Stomach (tissue), 9 donors: ENCODE data around the gene GRWD1. TPM values are rescaled to one million over a fixed set of nuclear protein-coding genes. Genes with fewer than 3 reads are reported as not detected.

ENCODE experiments used
- DNase-seq, 2 donors: peaks; one replicate each; pipeline versions ENCODE4 v3.0.0 to v3.0.0-alpha.2; 2013 to 2019
- H3K27ac ChIP-seq, 5 donors: fragments of 200-600 bp in 4 of 5; sonication (generic) in 4 of 5; one replicate each; pipeline ENCODE4 v1.5.1; 2013 to 2019; ENCODE audit warnings: mild to moderate bottlenecking in 1 of 5, moderate library complexity in 1 of 5
- H3K27me3 ChIP-seq, 3 donors: fragments of 200-600 bp; sonication (generic); one replicate each; pipeline ENCODE4 v1.5.1; 2017 to 2019; ENCODE audit warnings: mixed run types in 1 of 3
- H3K36me3 ChIP-seq, 4 donors: fragments of 200-600 bp; sonication (generic); 1 replicate in 3 of 4; 2 replicates in 1 of 4; pipeline ENCODE4 v1.5.1; 2016 to 2019
- H3K4me1 ChIP-seq, 4 donors: fragments of 200-600 bp; sonication (generic); one replicate each; pipeline ENCODE4 v1.5.1; 2016 to 2019
- H3K4me3 ChIP-seq, 4 donors: fragments of 200-600 bp; sonication (generic) in 3 of 4; one replicate each; pipeline ENCODE4 v1.5.1; 2016 to 2019; ENCODE audit warnings: mild to moderate bottlenecking in 1 of 4
- H3K9me3 ChIP-seq, 4 donors: fragments of 200-600 bp; sonication (generic); one replicate each; pipeline ENCODE4 v1.5.1; 2016 to 2019
- CTCF ChIP-seq, 7 experiments: fragments of 450-650 bp in 4 of 7; fragments of 200-600 bp in 3 of 7; sonication (generic) in 3 of 7; IDR thresholded peaks; one replicate each; pipeline ENCODE4 v1.5.1; 2016 to 2019; ENCODE audit warnings: antibody characterized with exemption in 7 of 7, control low read depth in 2 of 7, mild to moderate bottlenecking in 1 of 7
- EP300 ChIP-seq: sonication (generic); formaldehyde crosslinking; IDR thresholded peaks from one replicate; pipeline ENCODE4 v1.6.1; 2017; ENCODE audit warnings: antibody characterized with exemption
- POLR2A ChIP-seq, 4 donors: fragments of 450-650 bp; IDR thresholded peaks; one replicate each; pipeline ENCODE4 v1.6.1; 2016; ENCODE audit warnings: antibody characterized with exemption in 4 of 4, control low read depth in 2 of 4, mild to moderate bottlenecking in 1 of 4, moderate library complexity in 1 of 4
- POLR2AphosphoS5 ChIP-seq, 3 donors: sonication (generic); formaldehyde crosslinking; IDR thresholded peaks; one replicate each; pipeline ENCODE4 v1.6.1; 2016; ENCODE audit warnings: antibody characterized with exemption in 3 of 3
- WGBS, 5 donors: extraction: QIAGEN DNeasy Blood & Tissue Kit in 3 of 5; methylation state at CpG; one replicate each; pipeline versions ENCODE4 v1.1.5 to v1.1.7; 2013 to 2018; 5-methylcytosine and 5-hydroxymethylcytosine counted together
- intact Hi-C: fragments of 100-400 bp; cut with DNase I; formaldehyde crosslinking; loops from one replicate; pipeline ENCODE4 v1.15.1; 2023; ENCODE audit warnings: low total_unique reads
- polyA plus RNA-seq, 3 donors: library from polyadenylated mRNA; stranded (reverse); fragments of 200-250 nt; gene quantifications; one replicate each; pipeline ENCODE4 v1.2.3, GENCODE V29; 2013
- total RNA-seq, 5 donors: library from RNA; depleted of rRNA; stranded (reverse); fragments of >200 nt; gene quantifications; one replicate each; pipeline versions ENCODE4 v1.1.0 to v1.2.3, GENCODE V29; 2014 to 2016
- donor health status: healthy with polysubstance abuse.
- donor health status: Bipolar disorder and iron deficiency.
- donor health status: healthy.

GRWD1 gene
- total and polyA plus RNA-seq, 8 donors: 5.8 to 49.4 (median 15.7) TPM

- no peak for DNase-seq
- H3K4me1 ChIP-seq: peaks cover 0 to 8% (median 0%) of the 10 kb centered on the region in 4 donors
- WGBS, 5 donors: 87 to 100% (median 90%) methylated on average over 1 of the region's 1 CpG
- H3K27ac ChIP-seq: no peak overlapping the region
- no peaks in the 10 kb centered on the region for H3K27me3 ChIP-seq
- TF ChIP-seq POLR2A (IDR thresholded peaks at IDR 0.05) (no peak), EP300 (no peak), POLR2AphosphoS5 (IDR thresholded peaks at IDR 0.05) (no peak), CTCF (IDR thresholded peaks at IDR 0.05) (no peak)
- H3K9me3 ChIP-seq: no peaks in the 10 kb centered on the region
- intact Hi-C loops: no loop called here
- no peaks in the 10 kb centered on the region for H3K36me3 ChIP-seq
- H3K4me3 ChIP-seq: no peak overlapping the region
These were observed 17.1 kb upstream of the GRWD1 start for GRCh38 chr19:48428670-48429069.

- no peaks in the 10 kb centered on the region for H3K36me3 ChIP-seq
- no peak for DNase-seq
- H3K4me3 ChIP-seq: no peak overlapping the region
- no peak overlapping the region for H3K27ac ChIP-seq
- TF ChIP-seq CTCF (IDR thresholded peaks at IDR 0.05) (no peak), POLR2AphosphoS5 (IDR thresholded peaks at IDR 0.05) (no peak), EP300 (no peak), POLR2A (IDR thresholded peaks at IDR 0.05) (no peak)
- H3K9me3 ChIP-seq: no peaks in the 10 kb centered on the region
- 66 to 76% (median 68%) methylated on average over 8 of the region's 8 CpGs for whole genome bisulfite sequencing, 5 donors
- intact Hi-C loops: no loop called here
- no peaks in the 10 kb centered on the region for H3K4me1 ChIP-seq
- peaks cover 0 to 28% (median 0%) of the 10 kb centered on the region in 3 donors for H3K27me3 ChIP-seq
These were observed 12.4 kb upstream of the GRWD1 start for GRCh38 chr19:48433337-48433736.

- intact Hi-C loops: no loop called here
- DNase-seq: no peak
- H3K4me1 ChIP-seq: no peaks in the 10 kb centered on the region
- H3K9me3 ChIP-seq: no peaks in the 10 kb centered on the region
- 77 to 93% (median 89%) methylated on average over 5 of the region's 5 CpGs for WGBS, 5 donors
- H3K27me3 ChIP-seq: peaks cover 0 to 59% (median 0%) of the 10 kb centered on the region in 3 donors
- H3K27ac ChIP-seq: no peak overlapping the region
- no peaks in the 10 kb centered on the region for H3K36me3 ChIP-seq
- no peak for TF ChIP-seq EP300
- no peak for TF ChIP-seq POLR2AphosphoS5 (IDR thresholded peaks at IDR 0.05)
- no peak for TF ChIP-seq CTCF (IDR thresholded peaks at IDR 0.05)
- TF ChIP-seq POLR2A (IDR thresholded peaks at IDR 0.05): no peak
- no peak overlapping the region for H3K4me3 ChIP-seq
These were observed 9.2 kb upstream of the GRWD1 start for GRCh38 chr19:48436586-48436985.

GRCh38 chr19:48441360-48442050, 4.3 kb upstream of the GRWD1 start:
- no peak overlapping the region for H3K27ac ChIP-seq
- H3K9me3 ChIP-seq: no peaks in the 10 kb centered on the region
- WGBS, 5 donors: 94 to 97% (median 96%) methylated on average over 17 to 20 of the region's 20 CpGs
- intact Hi-C loops: no loop called here
- DNase-seq: no peak
- H3K27me3 ChIP-seq: peaks cover 0 to 79% (median 21%) of the 10 kb centered on the region in 3 donors
- no peak overlapping the region for H3K4me3 ChIP-seq
- no peak for TF ChIP-seq POLR2AphosphoS5 (IDR thresholded peaks at IDR 0.05)
- TF ChIP-seq CTCF (IDR thresholded peaks at IDR 0.05): no peak
- H3K4me1 ChIP-seq: peaks cover 15 to 29% (median 27%) of the 10 kb centered on the region in 4 donors
- no peaks in the 10 kb centered on the region for H3K36me3 ChIP-seq
